NT2/D1 (cell line): ENCODE measurements around the gene PGBD5.

Experiments used
- DNase-seq: peaks from one replicate; pipeline ENCODE4 v3.0.0-alpha.2; 2011; ENCODE audit warnings: low read depth, low spot score
- H3K27me3 ChIP-seq: 2 replicates; pipeline ENCODE4 v1.6.0; 2011; ENCODE audit warnings: mild to moderate bottlenecking; ENCODE audit not compliant: insufficient read length, insufficient read depth
- H3K36me3 ChIP-seq: 2 replicates; pipeline ENCODE4 v1.6.1; 2011; ENCODE audit warnings: mild to moderate bottlenecking, low read length, mixed read lengths; ENCODE audit not compliant: insufficient read depth, insufficient read length
- H3K4me1 ChIP-seq: 2 replicates; pipeline ENCODE4 v1.5.1; 2011; ENCODE audit not compliant: insufficient read depth, insufficient read length
- H3K4me3 ChIP-seq: 2 replicates; pipeline ENCODE4 v1.5.1; 2011; ENCODE audit warnings: low read depth; ENCODE audit not compliant: insufficient read length
- H3K9ac ChIP-seq: 2 replicates; pipeline ENCODE4 v1.6.0; 2011; ENCODE audit warnings: low read depth; ENCODE audit not compliant: insufficient read length
- H3K9me3 ChIP-seq: 2 replicates; pipeline ENCODE4 v1.5.1; 2011; ENCODE audit warnings: mild to moderate bottlenecking, low read length; ENCODE audit not compliant: insufficient read depth
- SUZ12 ChIP-seq: IDR thresholded peaks from 2 replicates; pipeline ENCODE4 v1.6.1; 2011; ENCODE audit not compliant: insufficient read length, insufficient read depth; ENCODE audit errors: extremely low read depth
- YY1 ChIP-seq: IDR thresholded peaks from 2 replicates; pipeline ENCODE4 v1.6.1; 2011; ENCODE audit not compliant: insufficient read length, insufficient read depth
- ZNF274 ChIP-seq: IDR thresholded peaks from 2 replicates; pipeline ENCODE4 v1.6.1; 2011; ENCODE audit warnings: mild to moderate bottlenecking, low read depth, low read length

Gene PGBD5

GRCh38 chr1:230330157-230330556 is 96.0 kb downstream of the PGBD5 start:
- H3K27me3 ChIP-seq, result no peaks in the 10 kb centered on the region
- peaks cover 9% of the 10 kb centered on the region for H3K4me1 ChIP-seq
- no peak overlapping the region for H3K9ac ChIP-seq
- peaks cover 4% of the 10 kb centered on the region for H3K36me3 ChIP-seq
- no peaks in the 10 kb centered on the region for H3K9me3 ChIP-seq
- no peak for DNase-seq
- TF ChIP-seq YY1 (no peak), ZNF274 (no peak), SUZ12 (no peak)
- H3K4me3 ChIP-seq, result no peak overlapping the region

- Histone ChIP-seq H3K4me1 (peaks cover 9% of the 10 kb centered on the region), H3K9ac (no peak overlapping the region), H3K27me3 (no peaks in the 10 kb centered on the region), H3K9me3 (no peaks in the 10 kb centered on the region), H3K36me3 (peaks cover 11% of the 10 kb centered on the region), H3K4me3 (no peak overlapping the region)
- DNase-seq, result no peak
- no peak for TF ChIP-seq YY1
- no peak for TF ChIP-seq SUZ12
- no peak for TF ChIP-seq ZNF274
These were observed 97.7 kb downstream of the PGBD5 start for GRCh38 chr1:230328342-230329015.

GRCh38 chr1:230327892-230328284 is 98.2 kb downstream of the PGBD5 start:
- no peak overlapping the region for H3K9ac ChIP-seq
- H3K4me1 ChIP-seq, result peaks cover 8% of the 10 kb centered on the region
- H3K4me3 ChIP-seq, result no peak overlapping the region
- peaks cover 17% of the 10 kb centered on the region for H3K36me3 ChIP-seq
- TF ChIP-seq SUZ12 (no peak), ZNF274 (no peak), YY1 (no peak)
- peak; percentile 39 for DNase-seq
- H3K9me3 ChIP-seq, result no peaks in the 10 kb centered on the region
- no peaks in the 10 kb centered on the region for H3K27me3 ChIP-seq

- Histone ChIP-seq H3K9me3 (no peaks in the 10 kb centered on the region), H3K4me3 (no peak overlapping the region), H3K9ac (no peak overlapping the region), H3K27me3 (no peaks in the 10 kb centered on the region), H3K36me3 (peaks cover 20% of the 10 kb centered on the region), H3K4me1 (peaks cover 3% of the 10 kb centered on the region)
- TF ChIP-seq SUZ12 (no peak), ZNF274 (no peak), YY1 (no peak)
- no peak for DNase-seq
These were observed 98.9 kb downstream of the PGBD5 start for GRCh38 chr1:230326971-230327891.

- DNase-seq, result no peak
- no peaks in the 10 kb centered on the region for H3K27me3 ChIP-seq
- H3K4me3 ChIP-seq, result no peak overlapping the region
- no peaks in the 10 kb centered on the region for H3K9me3 ChIP-seq
- peaks cover 23% of the 10 kb centered on the region for H3K36me3 ChIP-seq
- TF ChIP-seq ZNF274, result no peak
- TF ChIP-seq YY1, result no peak
- TF ChIP-seq SUZ12, result no peak
- peaks cover 5% of the 10 kb centered on the region for H3K4me1 ChIP-seq
- H3K9ac ChIP-seq, result no peak overlapping the region
These were observed 102.4 kb downstream of the PGBD5 start for GRCh38 chr1:230323686-230324085.

- H3K27me3 ChIP-seq, result no peaks in the 10 kb centered on the region
- no peak for TF ChIP-seq YY1
- TF ChIP-seq ZNF274, result no peak
- no peak for TF ChIP-seq SUZ12
- peaks cover 5% of the 10 kb centered on the region for H3K4me1 ChIP-seq
- H3K9me3 ChIP-seq, result no peaks in the 10 kb centered on the region
- H3K4me3 ChIP-seq, result no peak overlapping the region
- H3K9ac ChIP-seq, result no peak overlapping the region
- H3K36me3 ChIP-seq, result peaks cover 23% of the 10 kb centered on the region
- DNase-seq, result no peak
These were observed 103.1 kb downstream of the PGBD5 start for GRCh38 chr1:230322967-230323547.

GRCh38 chr1:230322421-230322756 is 103.7 kb downstream of the PGBD5 start:
- H3K4me1 ChIP-seq, result peaks cover 3% of the 10 kb centered on the region
- peaks cover 23% of the 10 kb centered on the region for H3K36me3 ChIP-seq
- no peaks in the 10 kb centered on the region for H3K9me3 ChIP-seq
- DNase-seq, result no peak
- TF ChIP-seq SUZ12, result no peak
- no peak for TF ChIP-seq ZNF274
- H3K27me3 ChIP-seq, result no peaks in the 10 kb centered on the region
- no peak overlapping the region for H3K4me3 ChIP-seq
- H3K9ac ChIP-seq, result no peak overlapping the region
